GM13976 (cell line): Measurements from ENCODE around the gene RPS6KA3.

Experiments
- DNase-seq: peaks from one replicate; pipeline ENCODE4 v3.0.0; 2012; ENCODE audit warnings: low spot score
- in situ Hi-C: fragments of 300-500 bp; cut with MboI; formaldehyde crosslinking; loops from one replicate; pipeline ENCODE4 v1.12.0; 2022; ENCODE audit warnings: low sequenced_read_pairs, mixed read lengths, inconsistent platforms; ENCODE audit not compliant: unreplicated experiment
- TF ChIP-seq, protein P1 (sequence below): IDR thresholded peaks from 2 replicates; pipeline ENCODE4 v1.5.1; 2012; ENCODE audit warnings: borderline replicate concordance, mild to moderate bottlenecking; ENCODE audit not compliant: insufficient read depth; ENCODE audit errors: extremely low read depth, missing control alignments, control extremely low read depth

Gene RPS6KA3

GRCh38 chrX:20306668-20307067, 40.0 kb upstream of the RPS6KA3 start:
- in situ Hi-C loops = no loop called here
- TF ChIP-seq, protein P1, sequence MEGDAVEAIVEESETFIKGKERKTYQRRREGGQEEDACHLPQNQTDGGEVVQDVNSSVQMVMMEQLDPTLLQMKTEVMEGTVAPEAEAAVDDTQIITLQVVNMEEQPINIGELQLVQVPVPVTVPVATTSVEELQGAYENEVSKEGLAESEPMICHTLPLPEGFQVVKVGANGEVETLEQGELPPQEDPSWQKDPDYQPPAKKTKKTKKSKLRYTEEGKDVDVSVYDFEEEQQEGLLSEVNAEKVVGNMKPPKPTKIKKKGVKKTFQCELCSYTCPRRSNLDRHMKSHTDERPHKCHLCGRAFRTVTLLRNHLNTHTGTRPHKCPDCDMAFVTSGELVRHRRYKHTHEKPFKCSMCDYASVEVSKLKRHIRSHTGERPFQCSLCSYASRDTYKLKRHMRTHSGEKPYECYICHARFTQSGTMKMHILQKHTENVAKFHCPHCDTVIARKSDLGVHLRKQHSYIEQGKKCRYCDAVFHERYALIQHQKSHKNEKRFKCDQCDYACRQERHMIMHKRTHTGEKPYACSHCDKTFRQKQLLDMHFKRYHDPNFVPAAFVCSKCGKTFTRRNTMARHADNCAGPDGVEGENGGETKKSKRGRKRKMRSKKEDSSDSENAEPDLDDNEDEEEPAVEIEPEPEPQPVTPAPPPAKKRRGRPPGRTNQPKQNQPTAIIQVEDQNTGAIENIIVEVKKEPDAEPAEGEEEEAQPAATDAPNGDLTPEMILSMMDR = no peak
- no peak for DNase-seq

- no peak for DNase-seq
- in situ Hi-C loops = no loop called here
- TF ChIP-seq, protein P1 = no peak
Measured at GRCh38 chrX:20300822-20301221, 34.1 kb upstream of the RPS6KA3 start.

DNA sequence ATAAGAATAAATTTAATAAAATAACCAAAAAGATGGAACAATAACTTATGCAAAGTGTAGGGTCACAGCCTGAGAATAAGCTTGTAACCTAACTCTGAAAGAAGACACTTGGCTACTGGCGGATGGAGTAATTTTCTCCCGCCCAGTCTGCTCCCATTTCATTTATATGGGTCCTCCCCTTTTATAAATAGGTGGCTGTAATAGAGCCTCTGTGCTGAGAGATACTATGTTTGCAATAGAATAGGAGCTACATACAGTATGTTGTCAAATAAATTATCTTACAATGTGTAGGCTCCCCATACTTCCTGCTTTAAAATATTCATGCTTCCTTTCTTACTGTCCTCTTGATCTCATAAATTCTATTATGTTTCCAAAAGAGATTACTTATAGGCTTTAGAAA, 28.2 kb upstream of the RPS6KA3 start:
- no peak for DNase-seq
- TF ChIP-seq, protein P1 = no peak
- in situ Hi-C loops = no loop called here

GRCh38 chrX:20294284-20294683, 27.6 kb upstream of the RPS6KA3 start:
- DNase-seq = no peak
- in situ Hi-C loops = no loop called here
- TF ChIP-seq, protein P1 = no peak

GRCh38 chrX:20285511-20285910, 18.8 kb upstream of the RPS6KA3 start:
- TF ChIP-seq, protein P1 = no peak
- DNase-seq = no peak
- in situ Hi-C loops = no loop called here

DNA sequence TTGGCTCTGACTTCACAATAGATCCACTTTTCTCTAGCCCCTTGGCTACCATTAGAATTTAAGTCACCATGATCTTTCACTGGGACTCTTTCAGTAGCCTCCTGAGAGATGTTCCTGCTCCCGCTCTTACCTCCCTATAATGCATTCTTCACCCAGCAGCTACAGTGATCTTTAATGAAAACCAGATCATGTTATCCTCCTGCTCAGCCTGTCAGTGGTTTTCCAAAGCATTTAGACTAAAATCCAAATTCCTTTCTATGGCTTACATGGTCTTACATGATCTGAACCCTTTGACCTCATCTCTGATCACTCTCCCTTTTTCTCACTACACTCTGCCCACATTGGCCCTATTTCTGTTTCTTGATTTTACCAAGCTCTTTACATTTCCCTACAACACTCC, 18.3 kb upstream of the RPS6KA3 start:
- TF ChIP-seq, protein P1 = no peak
- in situ Hi-C loops = no loop called here
- no peak for DNase-seq

- DNase-seq = no peak
- in situ Hi-C loops = no loop called here
- TF ChIP-seq, protein P1 = no peak
Measured at GRCh38 chrX:20284444-20284843, 17.7 kb upstream of the RPS6KA3 start.
